HCT116 (cell line): ENCODE data around the gene PHF3. TPM values are rescaled to one million over a fixed set of nuclear protein-coding genes. Genes with fewer than 3 reads are reported as not detected.

Experiments used
- ATAC-seq: fragments of 200-7000 bp; cut with Tn5 transposase; 2 replicates; pipeline ENCODE4 v1.9.1; 2020; ENCODE audit warnings: mild to moderate bottlenecking, moderate library complexity
- BruUV-seq: library from RNA; stranded (reverse); fragments of 400-500 nt; replicated peaks from 2 replicates; lab custom pipeline; 2021; lab: Mats Ljungman, UMichigan
- CTCF ChIA-PET: fragments of 300-600 bp; sonication (Branson Sonifier 250); formaldehyde crosslinking; loops from one replicate; lab custom pipeline; 2021; ENCODE audit warnings: antibody characterized with exemption; lab: Charles Lee
- POLR2A ChIA-PET: fragments of 300-600, 350-600 bp; sonication (Branson Sonifier 250); formaldehyde crosslinking; loops from one replicate; lab custom pipeline; 2021; ENCODE audit warnings: antibody characterized with exemption; lab: Charles Lee
- RAD21 ChIA-PET, 2 experiments: fragments of 300-600 bp; sonication (Branson Sonifier 250); formaldehyde crosslinking; loops; one replicate each; lab custom pipeline; 2023; ENCODE audit warnings: low total read pairs in 2 of 2; ENCODE audit not compliant: uncharacterized antibody in 2 of 2, unreplicated experiment in 2 of 2, low non-redundant PET in 1 of 2; lab: Charles Lee
- DNase-seq: peaks from one replicate; pipeline ENCODE4 v3.0.0-alpha.2; 2010; ENCODE audit warnings: low read depth, low spot score
- H2AFZ ChIP-seq: fragments of 200-600 bp; shearing (Covaris generic), sonication (generic); 2 replicates; pipeline ENCODE4 v1.6.1; 2017; ENCODE audit warnings: low read depth, mixed run types, mixed read lengths, antibody characterized with exemption, low read length; ENCODE audit not compliant: poor library complexity, severe bottlenecking
- H3K27ac ChIP-seq: 2 replicates; pipeline ENCODE4 v1.5.1; 2012; ENCODE audit warnings: low read depth, low read length
- H3K27me3 ChIP-seq: fragments of 200-600 bp; sonication (generic); 2 replicates; pipeline ENCODE4 v1.6.1; 2016; ENCODE audit warnings: mixed run types, low read length, mixed read lengths; ENCODE audit not compliant: insufficient read depth
- H3K36me3 ChIP-seq, 2 experiments: fragments of 200-500 bp in 1 of 2; fragments of 200-600 bp in 1 of 2; sonication (Bioruptor generic) in 1 of 2; sonication (generic) in 1 of 2; 2 replicates each; pipeline versions ENCODE4 v1.5.1 to v1.6.1; 2014 to 2016; ENCODE audit warnings: low read length in 2 of 2, inconsistent platforms in 1 of 2, mixed read lengths in 1 of 2, mixed run types in 1 of 2; ENCODE audit not compliant: insufficient read depth in 2 of 2, control insufficient read depth in 1 of 2
- H3K4me1 ChIP-seq, 2 experiments: fragments of 200-600 bp in 1 of 2; sonication (generic) in 1 of 2; 2 replicates each; pipeline versions ENCODE4 v1.5.1 to v1.6.1; 2012 to 2017; ENCODE audit warnings: low read length in 2 of 2, inconsistent platforms in 1 of 2, mild to moderate bottlenecking in 1 of 2, mixed read lengths in 1 of 2, mixed run types in 1 of 2, moderate library complexity in 1 of 2; ENCODE audit not compliant: insufficient read depth in 2 of 2, control insufficient read depth in 1 of 2
- H3K4me2 ChIP-seq: fragments of 200-600 bp; sonication (generic); 2 replicates; pipeline ENCODE4 v1.6.1; 2017; ENCODE audit warnings: mixed run types, low read length, mixed read lengths
- H3K4me3 ChIP-seq, 2 experiments: fragments of 200-600 bp in 1 of 2; sonication (generic) in 1 of 2; replicated peaks in 1 of 2; 2 replicates each; pipeline ENCODE4 v1.5.1; 2011 to 2016; ENCODE audit warnings: low read length in 2 of 2, control low read depth in 1 of 2, low read depth in 1 of 2, mild to moderate bottlenecking in 1 of 2, mixed read lengths in 1 of 2, mixed run types in 1 of 2
- H3K79me2 ChIP-seq: fragments of 200-600 bp; sonication (generic); 2 replicates; pipeline ENCODE4 v1.6.1; 2017; ENCODE audit warnings: mild to moderate bottlenecking, mixed run types, low read length, moderate library complexity, mixed read lengths; ENCODE audit not compliant: insufficient read depth
- H3K9ac ChIP-seq: fragments of 200-600 bp; sonication (generic); 2 replicates; pipeline ENCODE4 v1.6.1; 2016; ENCODE audit warnings: low read length, mixed read lengths
- H3K9me2 ChIP-seq: fragments of 200-600 bp; sonication (generic), shearing (Covaris generic); 2 replicates; pipeline ENCODE4 v1.6.1; 2017; ENCODE audit warnings: mixed run types, mild to moderate bottlenecking, moderate library complexity; ENCODE audit not compliant: insufficient read depth
- H3K9me3 ChIP-seq, 2 experiments: fragments of 200-500 bp in 1 of 2; fragments of 200-600 bp in 1 of 2; sonication (Bioruptor generic) in 1 of 2; sonication (generic) in 1 of 2; 2 replicates each; pipeline ENCODE4 v1.6.1; 2014 to 2017; ENCODE audit warnings: low read length in 2 of 2, mixed read lengths in 2 of 2, inconsistent platforms in 1 of 2, low read depth in 1 of 2, mild to moderate bottlenecking in 1 of 2, mixed run types in 1 of 2, moderate library complexity in 1 of 2; ENCODE audit not compliant: control insufficient read depth in 1 of 2, insufficient read depth in 1 of 2
- H4K20me1 ChIP-seq: fragments of 200-600 bp; sonication (generic), shearing (Covaris generic); 2 replicates; pipeline ENCODE4 v1.6.1; 2017; ENCODE audit warnings: mixed run types, mild to moderate bottlenecking, moderate library complexity; ENCODE audit not compliant: insufficient read depth
- ATF3 ChIP-seq: IDR thresholded peaks from 2 replicates; pipeline ENCODE4 v1.6.1; 2012
- ELF1 ChIP-seq: IDR thresholded peaks from 2 replicates; pipeline ENCODE4 v1.6.1; 2012; ENCODE audit warnings: low read depth, borderline replicate concordance
- EZH2phosphoT487 ChIP-seq: fragments of 200-600 bp; IDR thresholded peaks from 2 replicates; pipeline ENCODE4 v1.6.1; 2018; ENCODE audit warnings: antibody characterized with exemption, borderline replicate concordance
- JUND ChIP-seq: IDR thresholded peaks from 2 replicates; pipeline ENCODE4 v1.6.1; 2012
- RAD21 ChIP-seq: IDR thresholded peaks from 2 replicates; pipeline ENCODE4 v1.6.1; 2012; ENCODE audit warnings: low read depth, mild to moderate bottlenecking
- SIN3A ChIP-seq: IDR thresholded peaks from 2 replicates; pipeline ENCODE4 v1.6.1; 2012; ENCODE audit warnings: low read depth
- SP1 ChIP-seq: IDR thresholded peaks from 2 replicates; pipeline ENCODE4 v1.6.1; 2012; ENCODE audit warnings: low read depth
- SRF ChIP-seq: IDR thresholded peaks from 2 replicates; pipeline ENCODE4 v1.6.1; 2012; ENCODE audit warnings: low read depth
- TCF7L2 ChIP-seq: IDR thresholded peaks from 2 replicates; pipeline ENCODE4 v1.7.0; 2011; ENCODE audit warnings: borderline replicate concordance, inconsistent platforms; ENCODE audit not compliant: insufficient read depth, insufficient read length; ENCODE audit errors: extremely low read depth
- YY1 ChIP-seq: IDR thresholded peaks from 2 replicates; pipeline ENCODE4 v1.6.1; 2011; ENCODE audit warnings: low read length, low read depth, moderate library complexity, mild to moderate bottlenecking; ENCODE audit not compliant: insufficient replicate concordance; ENCODE audit errors: extremely low read depth
- ZFX ChIP-seq: fragments of 450-650 bp; IDR thresholded peaks from 2 replicates; pipeline ENCODE4 v1.6.1; 2017
- intact Hi-C: fragments of 100-400 bp; cut with micrococcal nuclease; formaldehyde crosslinking; loops from 2 replicates; pipeline ENCODE4 v1.10.0; 2022
- total RNA-seq: library from RNA; stranded (reverse); gene quantifications from one replicate; pipeline ENCODE4 v1.2.1, GENCODE V29; 2021; ENCODE audit not compliant: unreplicated experiment
- TF ChIP-seq, protein P1 (sequence below): IDR thresholded peaks from 2 replicates; pipeline ENCODE4 v1.6.1; 2011; ENCODE audit warnings: mild to moderate bottlenecking, low read length, moderate library complexity; ENCODE audit not compliant: insufficient replicate concordance; ENCODE audit errors: extremely low read depth
- TF ChIP-seq, protein P2 (sequence below): IDR thresholded peaks from 2 replicates; pipeline ENCODE4 v1.6.1; 2012; ENCODE audit warnings: low read depth

PHF3 gene
- total RNA-seq, 1 experiment from 2014 or later: 51.1 TPM

- ChIA-PET RAD21 (no interaction called here), CTCF (no interaction called here), POLR2A (no interaction called here)
- H3K27ac ChIP-seq: no peak overlapping the region
- no peaks in the 10 kb centered on the region for H3K9me2 ChIP-seq
- TF ChIP-seq YY1: no peak
- TF ChIP-seq ELF1: no peak
- no peak for TF ChIP-seq EZH2phosphoT487
- TF ChIP-seq, protein P1, sequence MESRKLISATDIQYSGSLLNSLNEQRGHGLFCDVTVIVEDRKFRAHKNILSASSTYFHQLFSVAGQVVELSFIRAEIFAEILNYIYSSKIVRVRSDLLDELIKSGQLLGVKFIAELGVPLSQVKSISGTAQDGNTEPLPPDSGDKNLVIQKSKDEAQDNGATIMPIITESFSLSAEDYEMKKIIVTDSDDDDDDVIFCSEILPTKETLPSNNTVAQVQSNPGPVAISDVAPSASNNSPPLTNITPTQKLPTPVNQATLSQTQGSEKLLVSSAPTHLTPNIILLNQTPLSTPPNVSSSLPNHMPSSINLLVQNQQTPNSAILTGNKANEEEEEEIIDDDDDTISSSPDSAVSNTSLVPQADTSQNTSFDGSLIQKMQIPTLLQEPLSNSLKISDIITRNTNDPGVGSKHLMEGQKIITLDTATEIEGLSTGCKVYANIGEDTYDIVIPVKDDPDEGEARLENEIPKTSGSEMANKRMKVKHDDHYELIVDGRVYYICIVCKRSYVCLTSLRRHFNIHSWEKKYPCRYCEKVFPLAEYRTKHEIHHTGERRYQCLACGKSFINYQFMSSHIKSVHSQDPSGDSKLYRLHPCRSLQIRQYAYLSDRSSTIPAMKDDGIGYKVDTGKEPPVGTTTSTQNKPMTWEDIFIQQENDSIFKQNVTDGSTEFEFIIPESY: no peak
- no peak for TF ChIP-seq TCF7L2
- TF ChIP-seq RAD21: no peak
- TF ChIP-seq SRF: no peak
- TF ChIP-seq, protein P2, sequence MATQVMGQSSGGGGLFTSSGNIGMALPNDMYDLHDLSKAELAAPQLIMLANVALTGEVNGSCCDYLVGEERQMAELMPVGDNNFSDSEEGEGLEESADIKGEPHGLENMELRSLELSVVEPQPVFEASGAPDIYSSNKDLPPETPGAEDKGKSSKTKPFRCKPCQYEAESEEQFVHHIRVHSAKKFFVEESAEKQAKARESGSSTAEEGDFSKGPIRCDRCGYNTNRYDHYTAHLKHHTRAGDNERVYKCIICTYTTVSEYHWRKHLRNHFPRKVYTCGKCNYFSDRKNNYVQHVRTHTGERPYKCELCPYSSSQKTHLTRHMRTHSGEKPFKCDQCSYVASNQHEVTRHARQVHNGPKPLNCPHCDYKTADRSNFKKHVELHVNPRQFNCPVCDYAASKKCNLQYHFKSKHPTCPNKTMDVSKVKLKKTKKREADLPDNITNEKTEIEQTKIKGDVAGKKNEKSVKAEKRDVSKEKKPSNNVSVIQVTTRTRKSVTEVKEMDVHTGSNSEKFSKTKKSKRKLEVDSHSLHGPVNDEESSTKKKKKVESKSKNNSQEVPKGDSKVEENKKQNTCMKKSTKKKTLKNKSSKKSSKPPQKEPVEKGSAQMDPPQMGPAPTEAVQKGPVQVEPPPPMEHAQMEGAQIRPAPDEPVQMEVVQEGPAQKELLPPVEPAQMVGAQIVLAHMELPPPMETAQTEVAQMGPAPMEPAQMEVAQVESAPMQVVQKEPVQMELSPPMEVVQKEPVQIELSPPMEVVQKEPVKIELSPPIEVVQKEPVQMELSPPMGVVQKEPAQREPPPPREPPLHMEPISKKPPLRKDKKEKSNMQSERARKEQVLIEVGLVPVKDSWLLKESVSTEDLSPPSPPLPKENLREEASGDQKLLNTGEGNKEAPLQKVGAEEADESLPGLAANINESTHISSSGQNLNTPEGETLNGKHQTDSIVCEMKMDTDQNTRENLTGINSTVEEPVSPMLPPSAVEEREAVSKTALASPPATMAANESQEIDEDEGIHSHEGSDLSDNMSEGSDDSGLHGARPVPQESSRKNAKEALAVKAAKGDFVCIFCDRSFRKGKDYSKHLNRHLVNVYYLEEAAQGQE: no peak
- no peak for TF ChIP-seq ATF3
- no peak for TF ChIP-seq ZFX
- no peak for TF ChIP-seq SP1
- TF ChIP-seq SIN3A: no peak
- no peak for TF ChIP-seq JUND
- ATAC-seq (no peak), DNase-seq (no peak)
- no peak overlapping the region for H3K9ac ChIP-seq
- no peaks in the 10 kb centered on the region; a peak in 1 of 4 replicates for H3K9me3 ChIP-seq
- no peaks in the 10 kb centered on the region for H3K4me1 ChIP-seq
- intact Hi-C loops: no loop called here
- no peaks in the 10 kb centered on the region for H4K20me1 ChIP-seq
- no TSS peak for BruUV-seq
- H3K27me3 ChIP-seq: no peaks in the 10 kb centered on the region
- H2AFZ ChIP-seq: no peak overlapping the region
- no peaks in the 10 kb centered on the region; a peak in 1 of 4 replicates for H3K36me3 ChIP-seq
- no peak overlapping the region for H3K4me2 ChIP-seq
- H3K4me3 ChIP-seq: no peak overlapping the region
- H3K79me2 ChIP-seq: peaks cover 92% of the 10 kb centered on the region
Observed at GRCh38 chr6:63674635-63675034, 39.0 kb downstream of the PHF3 start.
